Hepatocyte (in vitro differentiated cells): ENCODE results near the gene DIP2C.

Source experiments
- EZH2 ChIP-seq: fragments of 200-600 bp; sonication (generic); IDR thresholded peaks from 2 replicates; pipeline ENCODE4 v1.6.1; 2016; ENCODE audit warnings: antibody characterized with exemption, mild to moderate bottlenecking, borderline replicate concordance
- EZH2phosphoT487 ChIP-seq: fragments of 200-600 bp; sonication (generic); IDR thresholded peaks from one replicate; pipeline ENCODE4 v1.6.1; 2018; ENCODE audit warnings: antibody characterized with exemption, mild to moderate bottlenecking, low read depth, moderate library complexity; ENCODE audit not compliant: unreplicated experiment, severe bottlenecking
- TF ChIP-seq, protein P1 (sequence below): fragments of 200-600 bp; sonication (generic); IDR thresholded peaks from 2 replicates; pipeline ENCODE4 v1.5.1; 2016; ENCODE audit warnings: antibody characterized with exemption, mild to moderate bottlenecking; ENCODE audit not compliant: poor library complexity

- TF ChIP-seq, protein P1, sequence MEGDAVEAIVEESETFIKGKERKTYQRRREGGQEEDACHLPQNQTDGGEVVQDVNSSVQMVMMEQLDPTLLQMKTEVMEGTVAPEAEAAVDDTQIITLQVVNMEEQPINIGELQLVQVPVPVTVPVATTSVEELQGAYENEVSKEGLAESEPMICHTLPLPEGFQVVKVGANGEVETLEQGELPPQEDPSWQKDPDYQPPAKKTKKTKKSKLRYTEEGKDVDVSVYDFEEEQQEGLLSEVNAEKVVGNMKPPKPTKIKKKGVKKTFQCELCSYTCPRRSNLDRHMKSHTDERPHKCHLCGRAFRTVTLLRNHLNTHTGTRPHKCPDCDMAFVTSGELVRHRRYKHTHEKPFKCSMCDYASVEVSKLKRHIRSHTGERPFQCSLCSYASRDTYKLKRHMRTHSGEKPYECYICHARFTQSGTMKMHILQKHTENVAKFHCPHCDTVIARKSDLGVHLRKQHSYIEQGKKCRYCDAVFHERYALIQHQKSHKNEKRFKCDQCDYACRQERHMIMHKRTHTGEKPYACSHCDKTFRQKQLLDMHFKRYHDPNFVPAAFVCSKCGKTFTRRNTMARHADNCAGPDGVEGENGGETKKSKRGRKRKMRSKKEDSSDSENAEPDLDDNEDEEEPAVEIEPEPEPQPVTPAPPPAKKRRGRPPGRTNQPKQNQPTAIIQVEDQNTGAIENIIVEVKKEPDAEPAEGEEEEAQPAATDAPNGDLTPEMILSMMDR = no peak
- TF ChIP-seq EZH2 = no peak
- TF ChIP-seq EZH2phosphoT487 = no peak
Measured at GRCh38 chr10:527416-527815, 162.1 kb downstream of the DIP2C start.
